ENCODE measurements around the gene IL22RA1.

The IL22RA1 gene

GRCh38 chr1:24077278-24077978 is 65.5 kb downstream of the IL22RA1 start:
- FAIRE-seq, result no peak
- DNase-seq (ENCODE audit: low spot score), result no peak

GRCh38 chr1:24075946-24076345 is 67.0 kb downstream of the IL22RA1 start:
- DNase-seq (ENCODE audit: low spot score), result no peak
- FAIRE-seq, result no peak

GRCh38 chr1:24075590-24075854 is 67.4 kb downstream of the IL22RA1 start:
- no peak for FAIRE-seq
- no peak for DNase-seq (ENCODE audit: low spot score)

GRCh38 chr1:24074817-24075589 is 67.9 kb downstream of the IL22RA1 start:
- DNase-seq (ENCODE audit: low spot score), result no peak
- FAIRE-seq, result no peak

- FAIRE-seq (no peak), DNase-seq (ENCODE audit: low spot score) (no peak)
Observed at GRCh38 chr1:24074196-24074595, 68.7 kb downstream of the IL22RA1 start.

- FAIRE-seq (no peak), DNase-seq (ENCODE audit: low spot score) (no peak)
Observed at GRCh38 chr1:24071941-24072340, 71.0 kb downstream of the IL22RA1 start.

GRCh38 chr1:24070821-24071393 is 72.0 kb downstream of the IL22RA1 start:
- DNase-seq (ENCODE audit: low spot score), result peak; percentile 73
- FAIRE-seq, result peak; percentile 30

- no peak for FAIRE-seq
- no peak for DNase-seq (ENCODE audit: low spot score)
Observed at GRCh38 chr1:24069817-24070216, 73.1 kb downstream of the IL22RA1 start.
